ENCODE data around the gene GLTPD2.

The GLTPD2 gene

DNA sequence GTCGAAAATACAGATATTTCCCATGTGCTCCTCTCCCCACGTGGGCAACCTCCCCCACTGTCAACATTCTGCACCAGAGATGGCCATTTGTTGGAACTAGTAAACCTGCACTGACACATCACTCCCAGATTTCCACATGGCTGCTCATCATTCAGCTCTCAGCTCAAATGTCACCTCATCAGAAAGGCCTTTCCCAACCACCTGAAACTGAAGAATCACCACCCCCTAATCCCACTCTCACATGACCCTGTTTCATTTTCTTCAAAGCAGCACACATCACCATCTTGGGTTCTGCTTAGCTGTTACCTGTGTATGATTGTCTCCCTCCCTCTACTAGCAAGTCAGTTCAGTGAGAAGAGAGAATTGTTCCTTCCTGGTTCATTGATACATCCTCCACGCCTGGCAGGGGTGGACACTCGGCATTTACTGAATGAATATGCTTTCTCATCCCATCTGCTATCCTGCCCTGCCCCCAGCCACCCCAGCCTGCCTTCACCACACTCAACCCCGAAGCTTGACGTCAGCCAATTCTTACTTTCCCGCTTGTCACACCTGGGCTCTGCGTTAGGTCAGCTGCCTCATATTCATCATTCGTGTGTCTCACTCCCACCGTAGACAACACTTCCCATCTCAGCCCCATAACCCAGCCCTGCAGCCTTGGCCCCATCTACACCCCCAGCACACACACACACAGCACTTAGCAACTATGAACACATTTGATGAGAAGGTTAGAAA lies 11.9 kb downstream of the GLTPD2 start:
- Histone ChIP-seq H3K4me2 (ENCODE audit: low read length) (no peak overlapping the region), H3K9me3 (ENCODE audit: control insufficient read depth, insufficient read depth, low read length) (no peaks in the 10 kb centered on the region), H3K4me3 (ENCODE audit: low read length) (no peak overlapping the region), H3K9me2 (replicated peaks; ENCODE audit: control insufficient read depth, low read length) (no peaks in the 10 kb centered on the region), H4K20me1 (ENCODE audit: control insufficient read depth, insufficient read depth, low read depth, low read length) (no peaks in the 10 kb centered on the region), H3F3A (ENCODE audit: control insufficient read depth, insufficient read depth) (no peaks in the 10 kb centered on the region), H3K27me3 (ENCODE audit: control insufficient read depth, low read length) (no peaks in the 10 kb centered on the region), H3K36me3 (ENCODE audit: control insufficient read depth, low read length) (peaks cover 17% of the 10 kb centered on the region), H3K79me2 (ENCODE audit: control insufficient read depth, low read length) (peaks cover 17% of the 10 kb centered on the region), H3K27ac (ENCODE audit: low read depth, low read length) (no peak overlapping the region), H3K4me1 (ENCODE audit: control insufficient read depth, low read length) (peaks cover 8% of the 10 kb centered on the region)
- TF ChIP-seq CTCF (IDR thresholded peaks at IDR 0.05; ENCODE audit: low read depth, low read length, poor library complexity, severe bottlenecking), result no peak
- TF ChIP-seq EZH2phosphoT487 (IDR thresholded peaks at IDR 0.05; ENCODE audit: borderline replicate concordance, low read length), result no peak

DNA sequence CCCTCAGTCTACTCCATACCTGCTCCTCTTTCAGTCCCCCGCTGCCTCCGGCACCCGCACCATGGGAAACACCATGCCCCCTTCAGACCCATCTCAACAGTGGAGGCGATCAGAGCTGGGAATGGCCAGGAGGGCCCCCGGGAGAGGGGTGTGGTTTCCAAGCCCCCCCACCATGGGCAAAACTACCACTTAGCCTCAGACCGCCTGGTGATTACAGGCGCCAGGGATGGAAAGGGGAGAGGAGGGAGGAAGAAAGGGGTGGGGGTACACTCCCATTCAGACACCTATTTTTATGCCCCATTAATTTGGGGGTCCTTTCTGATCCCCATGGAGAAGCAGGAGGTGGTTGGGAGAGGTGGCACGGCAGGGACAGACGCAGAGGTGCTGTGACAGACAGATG lies 13.5 kb downstream of the GLTPD2 start, which contains the start of gene C17orf114:
C17orf114 (minus strand) TSS at position 101 of the 400 bp plus-strand sequence.
- no peaks in the 10 kb centered on the region for H4K20me1 ChIP-seq (ENCODE audit: control insufficient read depth, insufficient read depth, low read depth, low read length)
- H3K4me1 ChIP-seq (ENCODE audit: control insufficient read depth, low read length), result peaks cover 5% of the 10 kb centered on the region
- TF ChIP-seq CTCF (IDR thresholded peaks at IDR 0.05; ENCODE audit: low read depth, low read length, poor library complexity, severe bottlenecking) (no peak), EZH2phosphoT487 (IDR thresholded peaks at IDR 0.05; ENCODE audit: borderline replicate concordance, low read length) (no peak)
- H3K4me2 ChIP-seq (ENCODE audit: low read length), result no peak within 1 kb of the TSS
- H3K27ac ChIP-seq (ENCODE audit: low read depth, low read length), result no peak within 1 kb of the TSS
- no peaks in the 10 kb centered on the region for H3F3A ChIP-seq (ENCODE audit: control insufficient read depth, insufficient read depth)
- H3K9me3 ChIP-seq (ENCODE audit: control insufficient read depth, insufficient read depth, low read length), result no peaks in the 10 kb centered on the region
- H3K36me3 ChIP-seq (ENCODE audit: control insufficient read depth, low read length), result peaks cover 17% of the 10 kb centered on the region
- no peaks in the 10 kb centered on the region for H3K9me2 ChIP-seq (replicated peaks; ENCODE audit: control insufficient read depth, low read length)
- peaks cover 4% of the 10 kb centered on the region for H3K79me2 ChIP-seq (ENCODE audit: control insufficient read depth, low read length)
- H3K27me3 ChIP-seq (ENCODE audit: control insufficient read depth, low read length), result no peaks in the 10 kb centered on the region
- no peak within 1 kb of the TSS for H3K4me3 ChIP-seq (ENCODE audit: low read length)

DNA sequence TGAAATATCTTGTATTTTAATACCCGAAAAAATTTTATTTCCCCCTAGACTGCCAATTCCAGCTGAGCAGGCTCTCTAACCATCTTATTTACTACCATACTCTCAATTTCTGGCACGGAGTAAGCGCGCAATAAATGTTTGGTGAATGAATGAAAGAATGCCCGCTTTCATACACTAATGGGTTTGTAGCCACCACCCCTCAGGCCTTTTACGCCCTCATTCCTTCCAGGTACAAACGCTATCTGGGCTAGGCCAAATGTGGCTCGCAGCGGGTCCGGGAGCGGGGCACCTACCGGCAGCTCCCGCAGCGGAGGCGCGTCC lies 17.7 kb downstream of the GLTPD2 start:
- TF ChIP-seq CTCF (IDR thresholded peaks at IDR 0.05; ENCODE audit: low read depth, low read length, poor library complexity, severe bottlenecking), result no peak
- no peak for TF ChIP-seq EZH2phosphoT487 (IDR thresholded peaks at IDR 0.05; ENCODE audit: borderline replicate concordance, low read length)
- H3K9me3 ChIP-seq (ENCODE audit: control insufficient read depth, insufficient read depth, low read length), result no peaks in the 10 kb centered on the region
- H3K79me2 ChIP-seq (ENCODE audit: control insufficient read depth, low read length), result no peaks in the 10 kb centered on the region
- no peaks in the 10 kb centered on the region for H3F3A ChIP-seq (ENCODE audit: control insufficient read depth, insufficient read depth)
- no peak overlapping the region for H3K27ac ChIP-seq (ENCODE audit: low read depth, low read length)
- H3K4me2 ChIP-seq (ENCODE audit: low read length), result peak overlapping the region; percentile 82
- peak overlapping the region; percentile 86 for H3K4me3 ChIP-seq (ENCODE audit: low read length)
- H4K20me1 ChIP-seq (ENCODE audit: control insufficient read depth, insufficient read depth, low read depth, low read length), result no peaks in the 10 kb centered on the region
- H3K4me1 ChIP-seq (ENCODE audit: control insufficient read depth, low read length), result peaks cover 10% of the 10 kb centered on the region
- H3K9me2 ChIP-seq (replicated peaks; ENCODE audit: control insufficient read depth, low read length), result no peaks in the 10 kb centered on the region
- peaks cover 4% of the 10 kb centered on the region; the same call in 1 of the 2 replicates for H3K27me3 ChIP-seq (ENCODE audit: control insufficient read depth, low read length)
- no peaks in the 10 kb centered on the region for H3K36me3 ChIP-seq (ENCODE audit: control insufficient read depth, low read length)
